Measurements from ENCODE around the gene SRGAP3. TPM values are rescaled to one million over a fixed set of nuclear protein-coding genes. Genes with fewer than 3 reads are reported as not detected.

The SRGAP3 gene
- polyA plus RNA-seq, 3 donors: 0.27 to 1.3 (median 0.87) TPM

DNA sequence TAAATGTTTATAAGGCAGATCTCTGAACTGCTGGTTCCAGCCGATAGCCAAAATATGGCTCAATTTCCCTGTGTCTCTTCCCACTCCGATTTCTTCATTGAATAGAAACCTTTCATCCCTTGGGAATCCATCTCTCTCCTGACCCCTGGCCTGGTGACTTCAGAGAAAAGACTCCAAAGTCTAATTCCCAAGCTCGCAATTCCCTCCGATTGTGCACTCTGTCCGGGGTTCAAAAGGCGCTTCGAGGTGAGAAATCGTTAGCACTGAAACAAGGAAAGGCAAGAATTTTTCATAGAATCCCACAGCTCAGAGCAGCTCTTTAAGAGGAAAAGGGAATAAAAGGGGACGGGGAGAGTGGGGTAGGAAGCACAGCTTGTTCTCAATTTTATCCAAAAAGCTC lies 267.7 kb downstream of the SRGAP3 start:
- H3K4me3 Mint-ChIP-seq: no peak overlapping the region
- intact Hi-C loops (cut with micrococcal nuclease): no loop called here
- Histone ChIP-seq H3K4me1 (ENCODE audit: control insufficient read depth in 1 of 2, insufficient read depth in 2 of 2, low read length in 2 of 2) (peaks cover 0 to 3% of the 10 kb centered on the region in 2 donors), H3K36me3 (replicated peaks in 1 of 2; ENCODE audit: control insufficient read depth in 1 of 2, insufficient read depth in 2 of 2, low read length in 2 of 2) (no peaks in the 10 kb centered on the region), H3K27ac (ENCODE audit: low read depth in 1 of 2, low read length in 2 of 2) (no peak overlapping the region), H3K9me3 (replicated peaks in 1 of 2; ENCODE audit: control insufficient read depth in 1 of 2, insufficient read depth in 1 of 2, low read length in 2 of 2) (peaks cover 6 to 12% of the 10 kb centered on the region in 2 donors), H4K20me1 (ENCODE audit: insufficient read depth, low read length) (no peaks in the 10 kb centered on the region), H3K9ac (ENCODE audit: insufficient read depth, low read length, poor library complexity, severe bottlenecking) (no peak overlapping the region), H3K27me3 (ENCODE audit: control insufficient read depth in 2 of 2, insufficient read depth in 2 of 2, low read length in 2 of 2) (no peaks in the 10 kb centered on the region), H3K4me2 (replicated peaks; ENCODE audit: extremely low read depth, low read length, poor library complexity, severe bottlenecking) (no peak overlapping the region), H2AFZ (ENCODE audit: insufficient read depth, low read depth, low read length, poor library complexity, severe bottlenecking) (no peak overlapping the region), H3K4me3 (replicated peaks in 1 of 3; ENCODE audit: low read depth in 2 of 3, low read length in 3 of 3) (no peak overlapping the region), H3K79me2 (ENCODE audit: insufficient read depth, low read length) (no peaks in the 10 kb centered on the region)
- DNase-seq: no peak
- no peaks in the 10 kb centered on the region for H3K36me3 Mint-ChIP-seq
- peaks cover 18% of the 10 kb centered on the region for H3K4me1 Mint-ChIP-seq
- H3K27me3 Mint-ChIP-seq (ENCODE audit: low read depth in 3 of 3): peaks cover 2 to 4% (median 3%) of the 10 kb centered on the region in 3 donors
- WGBS (ENCODE audit: insufficient coverage): 81% methylated on average over 9 of the region's 9 CpGs
- TF ChIP-seq CTCF (IDR thresholded peaks at IDR 0.05): no peak
- H3K27ac Mint-ChIP-seq: no peak overlapping the region
- peaks cover 2 to 9% (median 6%) of the 10 kb centered on the region in 7 donors for H3K9me3 Mint-ChIP-seq

GRCh38 chr3:8981296-8981695 lies 268.1 kb downstream of the SRGAP3 start:
- Histone ChIP-seq H2AFZ (ENCODE audit: insufficient read depth, low read depth, low read length, poor library complexity, severe bottlenecking) (no peak overlapping the region), H3K4me3 (replicated peaks in 1 of 3; ENCODE audit: low read depth in 2 of 3, low read length in 3 of 3) (no peak overlapping the region), H3K9ac (ENCODE audit: insufficient read depth, low read length, poor library complexity, severe bottlenecking) (no peak overlapping the region), H3K4me2 (replicated peaks; ENCODE audit: extremely low read depth, low read length, poor library complexity, severe bottlenecking) (no peak overlapping the region), H3K79me2 (ENCODE audit: insufficient read depth, low read length) (no peaks in the 10 kb centered on the region), H3K4me1 (ENCODE audit: control insufficient read depth in 1 of 2, insufficient read depth in 2 of 2, low read length in 2 of 2) (peaks cover 0 to 3% of the 10 kb centered on the region in 2 donors), H4K20me1 (ENCODE audit: insufficient read depth, low read length) (no peaks in the 10 kb centered on the region), H3K27ac (ENCODE audit: low read depth in 1 of 2, low read length in 2 of 2) (no peak overlapping the region), H3K36me3 (replicated peaks in 1 of 2; ENCODE audit: control insufficient read depth in 1 of 2, insufficient read depth in 2 of 2, low read length in 2 of 2) (no peaks in the 10 kb centered on the region), H3K9me3 (replicated peaks in 1 of 2; ENCODE audit: control insufficient read depth in 1 of 2, insufficient read depth in 1 of 2, low read length in 2 of 2) (peaks cover 6 to 12% of the 10 kb centered on the region in 2 donors), H3K27me3 (ENCODE audit: control insufficient read depth in 2 of 2, insufficient read depth in 2 of 2, low read length in 2 of 2) (no peaks in the 10 kb centered on the region)
- Mint-ChIP-seq H3K27ac (no peak overlapping the region), H3K4me1 (peaks cover 18% of the 10 kb centered on the region), H3K9me3 (peaks cover 2 to 9% (median 6%) of the 10 kb centered on the region in 7 donors), H3K4me3 (no peak overlapping the region), H3K36me3 (no peaks in the 10 kb centered on the region), H3K27me3 (ENCODE audit: low read depth in 3 of 3) (peaks cover 2 to 4% (median 3%) of the 10 kb centered on the region in 3 donors)
- 83% methylated on average over 8 of the region's 9 CpGs for WGBS (ENCODE audit: insufficient coverage)
- no peak for TF ChIP-seq CTCF (IDR thresholded peaks at IDR 0.05)
- intact Hi-C loops (cut with micrococcal nuclease): no loop called here
- DNase-seq: no peak

Measured in CD14-positive monocyte (primary cell).